Nephron progenitor cell (in vitro differentiated cells): ENCODE measurements around the gene CHAT.

ENCODE experiments used
- DNase-seq: peaks from one replicate; pipeline ENCODE4 v3.0.0; 2021
- H3K27ac Mint-ChIP-seq: 2 replicates; pipeline ENCODE4 v1.8.0; 2021; ENCODE audit warnings: mild to moderate bottlenecking, moderate library complexity, mixed read lengths
- H3K27me3 Mint-ChIP-seq: 2 replicates; pipeline ENCODE4 v1.8.0; 2021; ENCODE audit warnings: mild to moderate bottlenecking, low read depth, mixed read lengths; ENCODE audit not compliant: poor library complexity
- H3K36me3 Mint-ChIP-seq: 2 replicates; pipeline ENCODE4 v1.8.0; 2021; ENCODE audit warnings: low read depth, mixed read lengths
- H3K4me1 Mint-ChIP-seq: 2 replicates; pipeline ENCODE4 v1.8.0; 2021; ENCODE audit warnings: mixed read lengths
- H3K4me3 Mint-ChIP-seq: 2 replicates; pipeline ENCODE4 v1.8.0; 2021; ENCODE audit warnings: mild to moderate bottlenecking, moderate library complexity, mixed read lengths
- H3K9me3 Mint-ChIP-seq: 2 replicates; pipeline ENCODE4 v1.8.0; 2021; ENCODE audit warnings: mild to moderate bottlenecking, moderate library complexity, mixed read lengths
- CTCF ChIP-seq: fragments of 200-600 bp; sonication (generic); IDR thresholded peaks from 2 replicates; pipeline ENCODE4 v1.5.0; 2021; ENCODE audit warnings: antibody characterized with exemption

Gene CHAT

DNA sequence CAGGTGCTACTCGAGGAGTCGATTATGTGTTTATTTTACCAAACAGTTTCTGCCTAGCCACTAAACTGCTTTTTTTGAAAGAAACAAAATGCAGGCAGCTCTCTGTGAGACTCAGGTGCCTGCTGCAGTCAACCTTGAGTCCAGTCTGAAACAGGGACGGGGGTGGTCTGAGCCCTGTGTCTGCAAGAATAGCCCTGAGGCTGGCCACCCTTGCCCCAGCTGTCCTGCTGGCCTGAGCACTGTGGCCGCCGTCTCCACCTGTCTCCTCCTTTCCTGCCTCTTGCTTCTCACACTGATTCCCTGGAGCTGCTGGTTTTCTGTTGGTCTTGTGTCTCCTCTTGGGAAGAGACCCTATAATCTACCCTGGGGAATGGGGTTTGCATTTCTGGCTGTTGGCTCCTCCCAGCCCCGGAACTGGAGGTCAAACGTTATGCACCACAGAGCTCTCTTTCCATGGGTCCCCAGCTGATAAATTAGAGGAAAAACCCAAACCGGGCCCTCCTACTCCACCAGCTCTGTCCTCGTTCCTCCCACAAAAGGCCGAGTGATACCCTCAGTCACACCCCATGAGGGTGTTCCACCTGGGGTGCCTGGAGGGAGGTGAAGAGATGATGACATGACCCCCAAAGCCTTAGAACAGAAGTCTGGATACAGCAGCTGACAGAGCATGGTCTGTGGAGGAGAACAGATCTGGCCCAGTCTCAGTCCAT, 18.7 kb upstream of the CHAT start:
- H3K4me1 Mint-ChIP-seq = no peaks in the 10 kb centered on the region
- H3K27ac Mint-ChIP-seq = no peak overlapping the region
- DNase-seq = no peak
- no peaks in the 10 kb centered on the region for H3K9me3 Mint-ChIP-seq
- no peaks in the 10 kb centered on the region for H3K36me3 Mint-ChIP-seq
- no peak overlapping the region for H3K4me3 Mint-ChIP-seq
- no peak for TF ChIP-seq CTCF
- peaks cover 66% of the 10 kb centered on the region for H3K27me3 Mint-ChIP-seq

DNA sequence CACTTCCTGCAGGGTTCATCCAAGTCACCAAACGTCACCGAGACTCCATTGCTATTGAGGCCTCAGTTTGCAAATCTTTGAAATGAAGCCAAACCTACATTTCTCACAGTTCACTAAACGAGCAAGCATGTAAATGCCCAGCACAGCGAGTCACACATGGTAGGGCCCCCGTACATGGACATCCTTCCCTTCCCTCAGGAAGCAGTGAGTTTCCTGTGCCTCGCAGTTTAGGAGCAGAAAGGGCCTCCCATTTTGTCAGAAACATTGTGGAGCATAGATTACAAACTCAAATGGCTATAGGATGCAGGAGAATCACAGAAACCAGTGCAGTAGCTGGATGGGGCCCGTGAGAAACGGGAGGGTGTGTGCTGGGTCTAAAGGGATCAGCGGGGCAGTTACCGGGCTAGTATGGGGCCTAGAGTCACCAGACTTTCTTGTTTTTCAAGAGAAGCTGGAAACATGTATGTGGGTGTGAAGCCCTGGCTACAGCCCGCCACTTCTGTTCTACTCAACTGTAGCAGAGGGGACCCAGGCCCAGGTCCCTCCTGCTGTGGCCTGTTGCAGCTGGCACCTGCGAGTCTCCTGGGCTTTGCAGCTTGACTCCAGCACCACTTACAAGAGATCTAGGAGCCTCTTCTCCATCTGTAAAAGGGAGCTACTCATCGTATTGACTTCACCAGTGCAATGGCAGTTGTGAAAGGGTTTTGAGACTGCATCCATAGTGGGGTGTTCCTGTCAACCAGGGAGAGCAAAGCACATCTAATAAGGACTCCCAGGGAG, 17.9 kb upstream of the CHAT start:
- DNase-seq = no peak
- Mint-ChIP-seq H3K9me3 (no peaks in the 10 kb centered on the region), H3K27ac (no peak overlapping the region), H3K4me1 (no peaks in the 10 kb centered on the region), H3K4me3 (no peak overlapping the region), H3K36me3 (no peaks in the 10 kb centered on the region), H3K27me3 (peaks cover 73% of the 10 kb centered on the region)
- no peak for TF ChIP-seq CTCF

GRCh38 chr10:49596493-49596809, 17.4 kb upstream of the CHAT start:
- no peak for TF ChIP-seq CTCF
- Mint-ChIP-seq H3K36me3 (no peaks in the 10 kb centered on the region), H3K4me3 (no peak overlapping the region), H3K9me3 (no peaks in the 10 kb centered on the region), H3K4me1 (no peaks in the 10 kb centered on the region), H3K27me3 (peaks cover 78% of the 10 kb centered on the region), H3K27ac (no peak overlapping the region)
- no peak for DNase-seq

DNA sequence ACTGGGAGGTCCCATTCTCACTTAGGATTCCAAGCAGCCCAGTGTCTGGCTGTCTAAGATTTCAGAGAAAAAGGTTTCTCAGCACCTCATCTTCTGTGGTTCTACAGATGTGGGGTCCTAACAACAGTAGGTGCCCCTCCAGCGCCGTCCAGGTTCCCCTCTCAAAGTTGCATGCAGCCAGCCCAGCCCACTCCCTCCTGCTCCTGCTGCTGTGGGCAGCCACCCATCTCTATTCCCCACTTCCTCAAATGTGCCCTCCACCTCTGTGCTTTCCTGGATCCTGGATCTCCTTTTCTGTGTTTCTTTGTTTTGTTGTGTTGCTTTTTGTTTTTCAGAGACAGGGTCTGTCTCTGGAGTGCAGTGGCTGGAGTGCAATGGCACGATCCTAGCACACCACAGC, 17.0 kb upstream of the CHAT start:
- Mint-ChIP-seq H3K27me3 (peaks cover 82% of the 10 kb centered on the region), H3K36me3 (no peaks in the 10 kb centered on the region), H3K27ac (no peak overlapping the region), H3K4me3 (no peak overlapping the region), H3K4me1 (no peaks in the 10 kb centered on the region), H3K9me3 (no peaks in the 10 kb centered on the region)
- no peak for TF ChIP-seq CTCF
- no peak for DNase-seq

GRCh38 chr10:49597426-49598163, 16.2 kb upstream of the CHAT start:
- H3K27me3 Mint-ChIP-seq = peaks cover 84% of the 10 kb centered on the region
- H3K4me3 Mint-ChIP-seq = no peak overlapping the region
- H3K27ac Mint-ChIP-seq = no peak overlapping the region
- TF ChIP-seq CTCF = no peak
- H3K9me3 Mint-ChIP-seq = no peaks in the 10 kb centered on the region
- H3K4me1 Mint-ChIP-seq = no peaks in the 10 kb centered on the region
- DNase-seq = no peak
- no peaks in the 10 kb centered on the region for H3K36me3 Mint-ChIP-seq
